Activated naive CD4-positive, alpha-beta T cell treated with anti-CD3 and anti-CD28 coated beads for 36 hours (primary cell): Measurements from ENCODE around the gene SPACA6. TPM values are rescaled to one million over a fixed set of nuclear protein-coding genes. Genes with fewer than 3 reads are reported as not detected.
"Not testable (repeated sequence)": the region's sequence is repeated elsewhere in the genome, so short reads cannot be mapped to it uniquely, and the experiment has no call there.

Experiments
- CTCF ChIA-PET: fragments of 350-600 bp; sonication (Branson Sonifier 250); formaldehyde crosslinking; loops from one replicate; lab custom pipeline; 2021; ENCODE audit warnings: antibody characterized with exemption; lab: Charles Lee
- DNase-seq: peaks from one replicate; pipeline ENCODE4 v3.0.0-alpha.2; 2020
- H3K27ac Mint-ChIP-seq: one replicate; pipeline ENCODE4 v1.8.0; 2021; ENCODE audit warnings: mild to moderate bottlenecking, mixed read lengths
- H3K27me3 Mint-ChIP-seq: one replicate; pipeline ENCODE4 v1.8.0; 2021; ENCODE audit warnings: low read depth, mixed read lengths
- H3K36me3 Mint-ChIP-seq: one replicate; pipeline ENCODE4 v1.8.0; 2021; ENCODE audit warnings: low read depth, mixed read lengths
- H3K4me1 Mint-ChIP-seq: one replicate; pipeline ENCODE4 v1.8.0; 2021; ENCODE audit warnings: low read depth, mixed read lengths
- H3K4me3 Mint-ChIP-seq: one replicate; pipeline ENCODE4 v1.8.0; 2021; ENCODE audit warnings: mild to moderate bottlenecking, moderate library complexity, mixed read lengths
- H3K9me3 Mint-ChIP-seq: one replicate; pipeline ENCODE4 v1.8.0; 2021; ENCODE audit warnings: mixed read lengths
- intact Hi-C: fragments of 100-400 bp; cut with micrococcal nuclease; formaldehyde crosslinking; loops from one replicate; pipeline ENCODE4 v1.15.1; 2023
- total RNA-seq, 2 experiments: library from RNA; stranded (reverse); gene quantifications; one replicate each; pipeline ENCODE4 v1.2.3, GENCODE V29; 2021

SPACA6 gene
- total RNA-seq, 2 experiments from 2014 or later: 5.8 to 6.6 TPM

GRCh38 chr19:51729781-51730180 is 36.7 kb downstream of the SPACA6 start:
- no peak overlapping the region for H3K27ac Mint-ChIP-seq
- CTCF ChIA-PET: interaction anchor here (0.7 kb wide), 1 partner anchor 216 kb away, joined by 3 read pairs; no protein-coding TSS in a partner anchor
- no peaks in the 10 kb centered on the region for H3K4me1 Mint-ChIP-seq
- no peaks in the 10 kb centered on the region for H3K36me3 Mint-ChIP-seq
- peaks cover 11% of the 10 kb centered on the region for H3K9me3 Mint-ChIP-seq
- intact Hi-C loops: no loop called here
- H3K4me3 Mint-ChIP-seq: no peak overlapping the region
- DNase-seq: no peak
- peaks cover 30% of the 10 kb centered on the region for H3K27me3 Mint-ChIP-seq

- H3K27ac Mint-ChIP-seq: no peak overlapping the region
- CTCF ChIA-PET: interaction anchor here (1.2 kb wide), 1 partner anchor 77 kb away, joined by 3 read pairs; no protein-coding TSS in a partner anchor
- H3K4me3 Mint-ChIP-seq: no peak overlapping the region
- intact Hi-C loops: no loop called here
- H3K27me3 Mint-ChIP-seq: peaks cover 18% of the 10 kb centered on the region
- no peaks in the 10 kb centered on the region for H3K4me1 Mint-ChIP-seq
- DNase-seq: no peak
- H3K9me3 Mint-ChIP-seq: peaks cover 11% of the 10 kb centered on the region
- no peaks in the 10 kb centered on the region for H3K36me3 Mint-ChIP-seq
These were observed 40.8 kb downstream of the SPACA6 start for GRCh38 chr19:51733742-51734522.

- CTCF ChIA-PET: no interaction called here
- Mint-ChIP-seq H3K9me3 (peaks cover 3% of the 10 kb centered on the region), H3K36me3 (no peaks in the 10 kb centered on the region), H3K27ac (no peak overlapping the region), H3K27me3 (peaks cover 18% of the 10 kb centered on the region), H3K4me1 (no peaks in the 10 kb centered on the region), H3K4me3 (no peak overlapping the region)
- intact Hi-C loops: no loop called here
- no peak for DNase-seq
These were observed 42.8 kb downstream of the SPACA6 start for GRCh38 chr19:51735759-51736449.

GRCh38 chr19:51737389-51737788 is 44.3 kb downstream of the SPACA6 start:
- Mint-ChIP-seq H3K9me3 (no peaks in the 10 kb centered on the region), H3K4me3 (no peak overlapping the region), H3K27me3 (peaks cover 14% of the 10 kb centered on the region), H3K27ac (no peak overlapping the region), H3K4me1 (no peaks in the 10 kb centered on the region), H3K36me3 (no peaks in the 10 kb centered on the region)
- DNase-seq: no peak
- intact Hi-C loops: no loop called here
- CTCF ChIA-PET: interaction anchor here (1.5 kb wide), 1 partner anchor 40 kb away, joined by 7 read pairs; no protein-coding TSS in a partner anchor

GRCh38 chr19:51737924-51738323 is 44.8 kb downstream of the SPACA6 start:
- H3K9me3 Mint-ChIP-seq: no peaks in the 10 kb centered on the region
- CTCF ChIA-PET: interaction anchor here (1.5 kb wide), 1 partner anchor 40 kb away, joined by 7 read pairs; no protein-coding TSS in a partner anchor
- H3K27me3 Mint-ChIP-seq: peaks cover 14% of the 10 kb centered on the region
- H3K4me1 Mint-ChIP-seq: no peaks in the 10 kb centered on the region
- no peak for DNase-seq
- no peak overlapping the region for H3K27ac Mint-ChIP-seq
- H3K36me3 Mint-ChIP-seq: no peaks in the 10 kb centered on the region
- intact Hi-C loops: no loop called here
- no peak overlapping the region for H3K4me3 Mint-ChIP-seq

GRCh38 chr19:51738523-51738922 is 45.4 kb downstream of the SPACA6 start:
- H3K4me3 Mint-ChIP-seq: not testable (repeated sequence)

GRCh38 chr19:51739466-51740213 is 46.5 kb downstream of the SPACA6 start:
- H3K4me1 Mint-ChIP-seq: no peaks in the 10 kb centered on the region
- no peaks in the 10 kb centered on the region for H3K9me3 Mint-ChIP-seq
- H3K27me3 Mint-ChIP-seq: peaks cover 16% of the 10 kb centered on the region
- intact Hi-C loops: no loop called here
- no peak overlapping the region for H3K27ac Mint-ChIP-seq
- CTCF ChIA-PET: interaction anchor here (0.8 kb wide), 1 partner anchor 422 kb away, joined by 3 read pairs; no protein-coding TSS in a partner anchor
- H3K36me3 Mint-ChIP-seq: no peaks in the 10 kb centered on the region
- no peak for DNase-seq
- H3K4me3 Mint-ChIP-seq: no peak overlapping the region

More at GRCh38 chr19:51738523-51738922, 45.4 kb downstream of the SPACA6 start:
- DNase-seq, H3K9me3 Mint-ChIP-seq, intact Hi-C loops, H3K4me1 Mint-ChIP-seq, H3K27ac Mint-ChIP-seq, H3K36me3 Mint-ChIP-seq: not testable (repeated sequence)
- CTCF ChIA-PET: interaction anchor here (1.5 kb wide), 1 partner anchor 39 kb away, joined by 7 read pairs; no protein-coding TSS in a partner anchor
- H3K27me3 Mint-ChIP-seq: peaks cover 16% of the 10 kb centered on the region

- no peak overlapping the region for H3K27ac Mint-ChIP-seq
- H3K27me3 Mint-ChIP-seq: peaks cover 15% of the 10 kb centered on the region
- CTCF ChIA-PET: interaction anchor here (0.8 kb wide), 1 partner anchor 421 kb away, joined by 3 read pairs; no protein-coding TSS in a partner anchor
- no peak for DNase-seq
- no peak overlapping the region for H3K4me3 Mint-ChIP-seq
- no peaks in the 10 kb centered on the region for H3K36me3 Mint-ChIP-seq
- H3K9me3 Mint-ChIP-seq: no peaks in the 10 kb centered on the region
- intact Hi-C loops: no loop called here
- H3K4me1 Mint-ChIP-seq: no peaks in the 10 kb centered on the region
These were observed 47.2 kb downstream of the SPACA6 start for GRCh38 chr19:51740356-51740755.

GRCh38 chr19:51742789-51743188 is 49.7 kb downstream of the SPACA6 start:
- H3K27me3 Mint-ChIP-seq: peaks cover 5% of the 10 kb centered on the region
- H3K36me3 Mint-ChIP-seq: no peaks in the 10 kb centered on the region
- no peak overlapping the region for H3K27ac Mint-ChIP-seq
- CTCF ChIA-PET: interaction anchor here (0.6 to 1.2 kb wide), 3 partner anchors 35 to 305 kb away, joined by 3 to 5 read pairs (median 3); no protein-coding TSS in a partner anchor
- no peaks in the 10 kb centered on the region for H3K9me3 Mint-ChIP-seq
- H3K4me1 Mint-ChIP-seq: no peaks in the 10 kb centered on the region
- intact Hi-C loops: no loop called here
- H3K4me3 Mint-ChIP-seq: no peak overlapping the region
- DNase-seq: no peak

- Mint-ChIP-seq H3K27me3 (peaks cover 5% of the 10 kb centered on the region), H3K9me3 (no peaks in the 10 kb centered on the region), H3K36me3 (no peaks in the 10 kb centered on the region), H3K4me1 (no peaks in the 10 kb centered on the region), H3K4me3 (no peak overlapping the region), H3K27ac (no peak overlapping the region)
- CTCF ChIA-PET: interaction anchor here (0.6 to 1.2 kb wide), 2 partner anchors 34 to 91 kb away, joined by 3 read pairs; no protein-coding TSS in a partner anchor
- intact Hi-C loops: no loop called here
- no peak for DNase-seq
These were observed 50.3 kb downstream of the SPACA6 start for GRCh38 chr19:51743405-51743804.

GRCh38 chr19:51746731-51747130 is 53.6 kb downstream of the SPACA6 start:
- no peak overlapping the region for H3K4me3 Mint-ChIP-seq
- no peak overlapping the region for H3K27ac Mint-ChIP-seq
- intact Hi-C loops: no loop called here
- H3K4me1 Mint-ChIP-seq: no peaks in the 10 kb centered on the region
- CTCF ChIA-PET: interaction anchor here (0.6 to 1.1 kb wide), 3 partner anchors 16 to 559 kb away, joined by 3 to 4 read pairs (median 3); no protein-coding TSS in a partner anchor
- H3K36me3 Mint-ChIP-seq: no peaks in the 10 kb centered on the region
- H3K27me3 Mint-ChIP-seq: peaks cover 8% of the 10 kb centered on the region
- DNase-seq: no peak
- no peaks in the 10 kb centered on the region for H3K9me3 Mint-ChIP-seq

- Mint-ChIP-seq H3K27me3 (peaks cover 6% of the 10 kb centered on the region), H3K27ac (no peak overlapping the region), H3K9me3 (no peaks in the 10 kb centered on the region), H3K4me3 (no peak overlapping the region), H3K36me3 (no peaks in the 10 kb centered on the region), H3K4me1 (no peaks in the 10 kb centered on the region)
- CTCF ChIA-PET: no interaction called here
- no peak for DNase-seq
- intact Hi-C loops: no loop called here
These were observed 56.8 kb downstream of the SPACA6 start for GRCh38 chr19:51749979-51750378.
